HG03280 (cell line): ENCODE measurements around the gene DLX3.
A peak's percentile ranks its signal among the peaks of the same experiment; 100 is the strongest.

Experiments used
- ATAC-seq: cut with Tn5 transposase; IDR thresholded peaks from one replicate; pipeline ENCODE4 v1.9.1; 2021; ENCODE audit warnings: mild to moderate bottlenecking, moderate library complexity; ENCODE audit not compliant: unreplicated experiment

The DLX3 gene

GRCh38 chr17:50024808-50025207, 29.8 kb upstream of the DLX3 start:
- no peak for ATAC-seq

DNA sequence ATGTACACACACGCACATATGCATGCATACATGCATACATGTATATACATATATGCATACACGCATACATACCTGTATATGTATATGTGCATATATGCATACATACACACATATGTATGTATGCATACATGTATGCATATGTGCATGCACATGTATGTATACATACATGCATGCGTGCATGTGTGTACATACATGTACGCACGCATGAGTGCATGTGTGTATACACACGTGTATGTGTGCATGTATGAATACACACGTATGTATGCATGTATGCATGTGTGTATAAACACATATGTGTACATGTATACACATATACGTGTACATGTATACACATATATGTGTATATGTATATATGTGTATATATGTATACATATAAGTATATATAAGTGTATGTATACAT, 28.5 kb upstream of the DLX3 start:
- ATAC-seq, result no peak

GRCh38 chr17:50022463-50023130, 27.6 kb upstream of the DLX3 start:
- ATAC-seq, result no peak

GRCh38 chr17:50021681-50022370, 26.8 kb upstream of the DLX3 start:
- ATAC-seq, result no peak

- ATAC-seq, result no peak
Measured at GRCh38 chr17:50020841-50021599, 26.0 kb upstream of the DLX3 start.

DNA sequence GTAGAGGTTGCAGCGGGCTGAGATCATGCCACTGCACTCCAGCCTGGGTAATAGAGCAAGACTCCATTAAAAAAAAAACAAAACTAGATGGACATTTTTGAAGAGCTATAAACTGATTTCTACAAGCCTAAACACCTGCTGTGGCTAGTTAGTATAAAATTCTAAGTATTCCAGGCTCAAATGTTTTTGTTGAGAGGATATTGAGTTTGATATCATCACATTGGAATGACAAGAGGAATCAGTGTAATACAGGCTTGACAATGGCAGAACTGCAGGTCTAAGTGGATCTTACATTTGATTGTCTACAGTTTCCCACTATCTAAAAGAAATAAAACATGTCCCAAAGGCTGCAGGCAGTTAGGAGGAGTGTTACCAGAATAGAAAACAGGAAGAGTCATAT, 23.9 kb upstream of the DLX3 start:
- ATAC-seq, result no peak

DNA sequence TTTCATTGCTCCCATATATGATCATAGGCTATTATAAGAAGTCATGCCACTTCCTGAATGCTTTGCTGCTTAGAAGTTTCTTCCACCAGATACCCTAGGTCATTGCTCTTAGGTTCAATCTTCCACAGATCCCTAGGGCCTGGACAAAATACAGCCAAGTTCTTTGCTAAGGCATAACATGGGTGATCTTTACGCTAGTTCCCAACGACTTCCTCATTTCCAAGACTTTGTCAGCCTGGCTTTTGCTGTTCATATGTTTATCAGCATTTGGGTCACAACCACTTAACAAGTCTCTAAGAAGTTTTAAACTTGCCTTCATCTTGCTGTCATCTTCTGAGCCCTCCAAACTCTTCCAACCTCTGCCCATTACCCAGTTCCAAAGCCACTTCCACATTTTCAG, 20.1 kb upstream of the DLX3 start:
- no peak for ATAC-seq

DNA sequence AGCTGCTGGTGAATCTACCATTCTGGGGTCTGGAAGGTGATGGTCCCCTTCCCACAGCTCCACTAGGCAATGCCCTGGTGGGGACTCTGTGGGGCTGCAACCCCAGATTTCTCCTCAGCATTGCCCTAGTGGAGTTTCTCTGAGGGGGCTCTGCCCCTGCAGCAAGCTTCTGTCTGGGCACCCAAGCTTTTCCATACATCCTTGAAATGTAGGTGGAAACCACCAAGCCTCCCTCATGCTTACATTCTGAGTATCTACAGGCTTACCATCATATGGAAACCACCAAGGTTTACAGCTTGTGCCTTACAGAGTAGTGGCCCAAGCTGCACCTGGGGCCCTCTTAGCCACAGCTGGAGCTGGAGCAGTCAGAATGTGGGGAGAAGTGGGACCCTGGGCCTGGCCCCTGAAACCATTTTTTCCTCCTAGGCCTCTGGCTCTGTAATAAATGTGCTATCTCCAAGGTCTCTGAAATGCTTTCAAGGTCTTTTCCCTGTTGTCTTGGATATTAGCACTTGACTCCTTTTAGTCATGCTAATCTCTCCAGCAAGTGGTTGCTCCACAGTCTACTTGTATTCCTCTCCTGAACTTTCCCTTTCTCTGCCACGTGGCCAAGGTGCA, 19.6 kb upstream of the DLX3 start:
- no peak for ATAC-seq

DNA sequence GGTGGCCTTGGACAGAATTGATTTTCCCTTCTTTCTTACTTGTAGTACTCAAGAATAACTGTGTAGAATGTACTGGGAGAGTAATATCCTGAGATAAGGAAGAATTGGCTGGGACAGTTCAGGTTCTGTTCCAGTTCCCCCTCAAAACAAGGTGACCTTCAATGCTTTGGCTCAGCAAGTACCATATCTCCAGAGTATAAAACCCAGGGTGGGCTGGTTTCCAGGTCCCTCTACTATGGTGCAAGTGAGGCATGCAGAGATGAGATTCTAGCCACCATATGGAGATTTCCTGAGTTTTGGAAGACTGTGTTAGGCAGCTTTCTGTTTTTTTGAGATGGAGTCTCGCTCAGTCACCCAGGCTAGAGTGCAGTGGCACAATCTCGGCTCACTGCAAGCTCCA, 18.1 kb upstream of the DLX3 start:
- no peak for ATAC-seq

DNA sequence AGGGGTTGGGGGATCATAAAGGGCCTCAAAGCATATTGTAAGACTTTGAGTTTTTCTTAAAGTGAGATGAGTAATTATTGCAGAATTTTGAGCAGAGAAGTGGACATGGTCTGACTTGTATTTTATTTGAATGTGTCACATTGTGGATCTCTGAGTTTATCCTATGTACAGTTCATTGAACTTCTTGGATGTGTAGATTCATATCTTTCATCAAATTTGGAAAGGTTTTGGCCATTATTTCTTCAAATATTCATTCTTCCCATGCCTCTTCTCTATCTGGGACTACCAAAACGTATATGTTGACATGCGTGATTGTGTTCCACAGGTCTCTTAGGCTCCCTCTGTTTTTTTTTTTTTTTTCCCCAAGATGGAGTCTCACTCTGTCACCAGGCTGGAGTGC, 14.3 kb upstream of the DLX3 start:
- no peak for ATAC-seq

GRCh38 chr17:50003911-50004310, 8.9 kb upstream of the DLX3 start:
- ATAC-seq, result no peak

- ATAC-seq, result no peak
Measured at GRCh38 chr17:49998836-49999511, 4.0 kb upstream of the DLX3 start.

- peak; percentile 67 for ATAC-seq
Measured at GRCh38 chr17:49997773-49998703, 3.0 kb upstream of the DLX3 start.

- ATAC-seq, result no peak
Measured at GRCh38 chr17:49997301-49997650, 2.3 kb upstream of the DLX3 start.

GRCh38 chr17:49996495-49997300, 1.7 kb upstream of the DLX3 start:
- no peak for ATAC-seq

GRCh38 chr17:49996121-49996494, 1.1 kb upstream of the DLX3 start:
- no peak for ATAC-seq

- ATAC-seq, result no peak
Measured at GRCh38 chr17:49994085-49995054, 654 bp downstream of the DLX3 start.

DNA sequence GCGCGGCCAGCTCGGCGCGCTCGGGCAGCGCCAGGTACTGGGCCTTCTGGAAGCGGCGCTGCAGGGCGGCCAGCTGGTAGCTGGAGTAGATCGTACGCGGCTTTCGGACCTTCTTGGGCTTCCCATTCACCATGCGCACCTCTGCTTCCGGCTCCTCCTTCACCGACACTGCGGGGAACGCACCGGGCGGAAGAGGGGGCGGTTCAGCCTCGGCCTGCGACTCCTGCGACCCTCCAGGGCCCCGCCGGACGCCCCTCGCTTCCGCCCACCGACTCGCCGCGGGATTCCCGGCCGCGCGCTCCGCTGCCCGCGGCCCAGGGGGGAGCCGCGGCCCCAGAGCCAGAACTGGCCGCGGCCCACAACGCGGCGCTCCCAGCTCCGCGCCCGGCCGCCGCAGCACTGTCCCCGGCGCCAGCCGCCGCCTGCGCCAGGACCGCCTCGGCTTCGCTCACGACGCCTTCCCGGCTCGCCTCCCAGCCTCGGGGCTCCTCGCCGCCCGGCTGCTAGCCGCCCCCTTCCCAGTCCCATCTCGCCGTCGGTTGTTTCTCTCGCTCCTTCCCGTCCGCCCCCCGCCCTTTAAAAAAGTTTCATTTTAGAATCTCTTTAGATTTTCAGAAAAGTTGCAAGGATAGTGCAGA, 1.5 kb downstream of the DLX3 start:
- ATAC-seq, result no peak
